GM19438 (cell line): ENCODE data around the gene OBSCN.
A peak's percentile ranks its signal among the peaks of the same experiment; 100 is the strongest.

Experiments
- ATAC-seq: cut with Tn5 transposase; IDR thresholded peaks from one replicate; pipeline ENCODE4 v1.9.1; 2021; ENCODE audit warnings: low read depth; ENCODE audit not compliant: unreplicated experiment

OBSCN gene

GRCh38 chr1:228273720-228274451 is 66.0 kb downstream of the OBSCN start:
- no peak for ATAC-seq

- no peak for ATAC-seq
Observed at GRCh38 chr1:228274452-228275178, 66.8 kb downstream of the OBSCN start.

- ATAC-seq: peak; percentile 7
Observed at GRCh38 chr1:228275179-228275429, 67.3 kb downstream of the OBSCN start.

GRCh38 chr1:228275430-228276173 is 67.8 kb downstream of the OBSCN start:
- ATAC-seq: peak; percentile 83

- ATAC-seq: peak; percentile 15
Observed at GRCh38 chr1:228276174-228276831, 68.5 kb downstream of the OBSCN start.

- ATAC-seq: no peak
Observed at GRCh38 chr1:228276901-228277490, 69.2 kb downstream of the OBSCN start.

- ATAC-seq: no peak
Observed at GRCh38 chr1:228277491-228278431, 69.9 kb downstream of the OBSCN start.

- no peak for ATAC-seq
Observed at GRCh38 chr1:228278432-228278941, 70.6 kb downstream of the OBSCN start.

GRCh38 chr1:228279011-228279721 is 71.3 kb downstream of the OBSCN start:
- no peak for ATAC-seq

GRCh38 chr1:228279722-228280105 is 71.9 kb downstream of the OBSCN start:
- ATAC-seq: no peak

GRCh38 chr1:228280106-228280901 is 72.5 kb downstream of the OBSCN start:
- ATAC-seq: no peak

- no peak for ATAC-seq
Observed at GRCh38 chr1:228280961-228281591, 73.2 kb downstream of the OBSCN start.

GRCh38 chr1:228281631-228282328 is 73.9 kb downstream of the OBSCN start:
- ATAC-seq: no peak

- no peak for ATAC-seq
Observed at GRCh38 chr1:228282329-228283042, 74.6 kb downstream of the OBSCN start.

- ATAC-seq: no peak
Observed at GRCh38 chr1:228283043-228283371, 75.2 kb downstream of the OBSCN start.

- ATAC-seq: no peak
Observed at GRCh38 chr1:228283476-228284147, 75.8 kb downstream of the OBSCN start.
